Fibroblast of peridontal ligament (primary cell): ENCODE data around the gene MECR.
"Not testable (repeated sequence)": the region's sequence is repeated elsewhere in the genome, so short reads cannot be mapped to it uniquely, and the experiment has no call there.

Source experiments
- DNase-seq: peaks from one replicate; pipeline ENCODE4 v3.0.0-alpha.2; 2010; ENCODE audit errors: extremely low read depth

The MECR gene

GRCh38 chr1:29235955-29236711, 5.4 kb upstream of the MECR start, which contains the start of gene PTPRU:
TSS of gene PTPRU (plus strand) at chr1:29236522. CDS start at chr1:29236645, 123 bp downstream.
- DNase-seq: peak; percentile 43

- DNase-seq: not testable (repeated sequence)
These were observed 4.1 kb upstream of the MECR start for GRCh38 chr1:29234881-29235280.

- DNase-seq: no peak
These were observed 3.7 kb upstream of the MECR start for GRCh38 chr1:29234471-29234870.

GRCh38 chr1:29233693-29234092, 3.0 kb upstream of the MECR start:
- no peak for DNase-seq

DNA sequence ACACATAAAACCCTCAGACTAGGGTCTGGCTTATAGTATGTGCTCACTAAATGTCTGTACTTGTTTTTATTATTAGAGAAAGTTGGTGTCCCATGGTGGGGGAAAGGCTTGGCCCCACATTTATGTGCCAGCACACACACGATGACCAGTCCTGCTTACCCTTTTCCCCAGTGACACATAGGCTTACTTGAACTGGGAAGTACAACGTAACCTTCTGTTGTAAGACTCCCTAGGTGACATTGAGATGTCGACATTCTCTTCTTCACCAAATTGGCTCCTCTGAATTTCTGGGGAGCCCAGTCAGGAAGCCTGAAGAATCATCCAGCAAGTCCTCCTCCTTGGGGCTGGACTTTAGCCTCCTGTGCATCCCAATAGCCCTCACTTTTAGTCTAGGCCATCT, 1.7 kb upstream of the MECR start:
- no peak for DNase-seq

DNA sequence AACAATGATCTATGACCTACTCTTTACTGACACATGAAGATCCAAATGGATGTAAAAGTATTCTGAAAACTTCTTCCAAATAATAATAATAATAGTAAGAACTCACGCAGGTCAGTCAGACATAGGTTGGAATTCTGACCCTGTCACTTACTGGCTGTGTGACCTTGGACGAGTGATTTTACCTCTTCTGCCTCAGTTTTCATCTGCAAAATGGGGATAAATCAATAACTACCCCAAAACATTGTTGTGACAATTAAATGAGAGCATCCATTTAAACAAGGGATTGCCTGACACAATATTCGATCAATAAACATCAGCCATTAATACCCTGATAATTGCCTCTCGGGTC, 556 bp downstream of the MECR start:
- no peak for DNase-seq

GRCh38 chr1:29227511-29227910, 3.2 kb downstream of the MECR start:
- no peak for DNase-seq

GRCh38 chr1:29225361-29225760, 5.4 kb downstream of the MECR start:
- DNase-seq: no peak

DNA sequence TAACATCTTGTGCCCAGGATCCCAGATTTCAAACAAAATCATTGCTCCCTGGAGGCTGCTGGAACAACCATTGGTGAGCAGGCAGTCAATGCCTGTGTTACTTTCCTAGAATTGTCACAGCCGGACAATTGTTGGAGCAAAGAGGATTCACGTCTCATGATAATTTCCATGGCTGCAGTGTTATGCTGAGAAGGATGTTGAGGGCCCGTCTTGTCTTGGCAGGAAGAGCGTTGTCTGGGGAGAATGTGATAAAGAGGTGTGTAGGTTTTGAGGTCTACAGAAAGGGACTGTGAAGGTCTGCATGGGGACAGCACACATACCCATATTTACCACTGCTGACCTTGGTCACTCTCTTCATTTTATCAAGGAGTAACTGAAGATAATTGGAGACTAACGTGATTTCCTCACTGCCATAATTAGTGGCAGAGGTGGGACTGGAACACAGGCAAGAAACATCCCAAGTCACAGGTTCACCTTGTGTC, 6.3 kb downstream of the MECR start:
- DNase-seq: no peak

- no peak for DNase-seq
These were observed 7.2 kb downstream of the MECR start for GRCh38 chr1:29223521-29223920.

DNA sequence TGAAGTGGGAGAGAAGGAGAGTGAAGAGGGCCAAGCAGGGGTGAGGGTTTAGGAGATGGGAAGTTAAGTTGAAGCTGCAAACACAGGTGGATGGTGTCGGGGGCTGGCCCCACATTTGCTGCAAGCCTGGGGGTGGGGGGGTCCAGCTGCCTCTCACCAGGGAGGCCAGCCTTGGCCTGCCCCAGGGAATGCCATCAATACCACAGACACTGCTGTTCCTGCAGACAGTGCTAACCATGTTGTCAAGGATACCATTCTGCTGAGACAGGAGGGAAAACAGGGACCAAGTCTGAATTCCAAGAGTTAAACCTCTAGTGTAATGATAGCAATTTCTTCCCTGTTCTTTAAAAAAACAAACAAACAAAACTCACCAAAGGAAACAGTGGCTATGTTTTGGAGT, 8.0 kb downstream of the MECR start:
- no peak for DNase-seq

DNA sequence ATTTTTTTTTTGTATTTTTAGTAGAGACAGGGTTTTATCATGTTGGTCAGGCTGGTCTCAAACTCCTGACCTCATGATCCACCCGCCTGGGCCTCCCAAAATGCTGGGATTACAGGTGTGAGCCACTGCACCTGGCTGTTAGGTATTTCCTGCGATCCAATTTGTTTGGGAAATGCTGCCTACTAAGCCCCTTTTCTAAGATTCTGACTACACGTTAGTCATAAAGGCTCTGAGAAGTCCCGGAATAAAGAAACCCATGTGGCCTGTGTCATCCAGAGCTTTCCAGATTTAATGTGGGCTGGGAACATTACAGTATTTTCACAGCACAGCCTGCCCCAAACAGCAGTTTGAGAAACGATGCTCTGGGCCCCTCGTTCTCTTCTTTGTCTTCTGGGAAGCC, 8.5 kb downstream of the MECR start:
- DNase-seq: not testable (repeated sequence)

DNA sequence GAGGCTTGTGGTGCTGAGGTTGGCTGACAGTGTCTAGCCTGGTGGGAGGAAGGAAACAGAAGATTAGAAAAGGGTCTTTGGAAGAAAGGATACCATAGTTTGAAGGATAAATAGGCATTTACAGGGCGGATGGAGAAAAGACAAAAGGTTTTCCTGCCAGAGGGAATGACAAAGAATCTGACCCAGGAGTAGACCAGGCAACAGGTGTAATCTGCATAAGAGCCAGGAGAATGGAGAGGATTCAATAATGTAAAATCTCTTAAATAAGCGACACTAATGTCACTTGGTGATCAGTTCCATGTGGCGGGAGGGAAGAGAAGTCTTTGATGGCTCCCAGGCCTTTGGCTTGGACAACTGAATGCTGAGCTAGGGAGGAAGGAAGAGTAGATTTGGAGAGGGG, 9.4 kb downstream of the MECR start:
- DNase-seq: no peak

GRCh38 chr1:29218223-29218622, 12.5 kb downstream of the MECR start:
- no peak for DNase-seq

- DNase-seq: no peak
These were observed 13.1 kb downstream of the MECR start for GRCh38 chr1:29217633-29218032.

DNA sequence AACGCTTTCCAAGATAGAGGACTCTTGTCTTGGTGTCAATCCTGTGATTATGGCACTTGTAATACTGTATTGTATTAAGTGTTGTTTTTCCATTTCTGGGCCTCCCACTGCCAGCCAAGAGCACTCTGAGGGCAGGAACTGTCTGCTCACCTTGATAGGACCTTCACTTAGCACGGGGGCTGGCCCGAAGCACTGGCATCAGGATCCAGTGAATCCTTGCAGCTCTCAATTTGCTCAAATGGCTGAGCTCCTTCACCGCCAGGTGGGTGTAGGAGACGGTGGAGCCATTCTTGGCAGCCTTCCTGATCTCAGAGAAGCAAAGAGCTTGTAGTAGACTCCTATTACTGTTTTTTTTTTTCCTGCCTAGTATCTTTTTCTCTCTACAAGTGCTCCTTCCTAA, 17.7 kb downstream of the MECR start:
- no peak for DNase-seq

DNA sequence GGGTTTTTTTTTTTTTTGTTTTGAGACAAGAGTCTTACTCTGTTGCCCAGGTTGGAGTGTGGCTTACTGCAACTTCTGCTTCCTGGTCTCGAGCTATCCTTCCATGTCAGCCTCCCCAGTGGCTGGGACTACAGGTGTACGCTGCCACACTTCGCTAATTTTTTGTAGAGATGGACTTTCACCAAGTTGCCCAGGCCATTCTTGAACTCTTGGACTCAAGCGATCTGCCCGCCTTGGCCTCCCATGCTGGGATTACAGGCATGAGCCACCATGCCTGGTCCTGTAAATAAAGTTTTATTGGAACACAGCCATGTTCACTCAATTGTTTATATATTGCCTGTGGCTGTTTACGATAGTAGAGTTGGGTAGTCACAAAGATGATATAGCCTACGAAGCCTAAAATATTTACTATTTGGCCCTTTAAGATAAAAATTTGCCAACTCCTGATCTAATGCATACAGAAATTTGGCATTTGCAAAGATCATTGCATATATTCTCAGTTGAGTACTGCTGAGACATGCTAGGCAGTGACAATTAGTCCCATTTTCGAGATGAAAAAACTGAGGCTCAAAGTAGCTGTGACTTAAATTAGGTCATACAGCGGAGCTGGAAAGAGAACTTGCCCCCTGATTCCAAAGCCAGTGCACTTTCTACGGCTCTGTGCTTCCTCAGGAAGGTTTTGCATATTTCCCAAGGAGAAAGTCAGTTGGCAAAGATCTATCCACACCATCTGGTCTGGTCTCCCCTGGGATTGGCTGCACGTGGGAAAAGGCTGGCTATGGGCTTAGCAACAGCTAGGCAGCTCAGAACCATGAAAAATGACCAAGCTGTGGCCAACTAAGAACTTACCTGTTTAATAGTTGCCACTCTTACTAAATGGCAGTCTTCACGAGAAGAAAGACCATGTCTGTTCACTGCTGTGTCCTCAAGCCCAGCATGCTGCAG, 19.4 kb downstream of the MECR start:
- peak; percentile 61 for DNase-seq

GRCh38 chr1:29210278-29211085, 20.3 kb downstream of the MECR start:
- no peak for DNase-seq

- peak; percentile 61 for DNase-seq
These were observed 21.6 kb downstream of the MECR start for GRCh38 chr1:29209173-29209572.

- DNase-seq: no peak
These were observed 22.3 kb downstream of the MECR start for GRCh38 chr1:29208442-29208841.

GRCh38 chr1:29202584-29203340, 28.0 kb downstream of the MECR start:
- DNase-seq: peak; percentile 99
